Prostate gland (tissue), 2 donors: Measurements from ENCODE around the gene ZBTB5.

Source experiments
- CTCF ChIP-seq, 4 experiments: fragments of 200-600 bp in 2 of 4; fragments of 450-650 bp in 2 of 4; sonication (generic) in 2 of 4; IDR thresholded peaks; 1 replicate in 3 of 4; 2 replicates in 1 of 4; pipeline ENCODE4 v1.5.1; 2016 to 2019; ENCODE audit warnings: antibody characterized with exemption in 4 of 4, mild to moderate bottlenecking in 2 of 4, moderate library complexity in 2 of 4
- POLR2A ChIP-seq: fragments of 450-650 bp; IDR thresholded peaks from one replicate; pipeline ENCODE4 v1.6.1; 2016; ENCODE audit warnings: antibody characterized with exemption, mild to moderate bottlenecking
- POLR2AphosphoS5 ChIP-seq: sonication (generic); formaldehyde crosslinking; IDR thresholded peaks from one replicate; pipeline ENCODE4 v1.6.1; 2017; ENCODE audit warnings: antibody characterized with exemption

- TF ChIP-seq CTCF (IDR thresholded peaks at IDR 0.05) (no peak), POLR2AphosphoS5 (no peak), POLR2A (no peak)
These were observed 59.4 kb downstream of the ZBTB5 start for GRCh38 chr9:37405764-37406380.
